ENCODE data around the gene ASIC2.
"Not testable (repeated sequence)": the region's sequence is repeated elsewhere in the genome, so short reads cannot be mapped to it uniquely, and the experiment has no call there.

DNA sequence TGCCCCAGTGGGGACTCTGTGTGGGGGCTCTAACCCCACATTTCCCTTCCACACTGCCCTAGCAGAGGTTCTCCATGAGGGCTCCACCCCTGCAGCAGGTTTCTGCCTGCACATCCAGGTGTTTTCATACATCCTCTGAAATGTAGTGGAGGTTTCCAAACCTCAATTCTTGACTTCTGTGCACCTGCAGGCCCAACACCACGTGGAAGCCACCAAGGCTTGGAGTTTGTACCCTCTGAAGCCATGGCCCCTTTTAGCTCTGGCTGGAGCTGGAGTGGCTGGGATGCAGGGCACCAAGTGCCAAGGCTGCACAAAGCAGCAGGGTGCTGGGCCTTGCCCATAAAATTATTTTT lies 305.7 kb downstream of the ASIC2 start:
- TF ChIP-seq, protein P1, sequence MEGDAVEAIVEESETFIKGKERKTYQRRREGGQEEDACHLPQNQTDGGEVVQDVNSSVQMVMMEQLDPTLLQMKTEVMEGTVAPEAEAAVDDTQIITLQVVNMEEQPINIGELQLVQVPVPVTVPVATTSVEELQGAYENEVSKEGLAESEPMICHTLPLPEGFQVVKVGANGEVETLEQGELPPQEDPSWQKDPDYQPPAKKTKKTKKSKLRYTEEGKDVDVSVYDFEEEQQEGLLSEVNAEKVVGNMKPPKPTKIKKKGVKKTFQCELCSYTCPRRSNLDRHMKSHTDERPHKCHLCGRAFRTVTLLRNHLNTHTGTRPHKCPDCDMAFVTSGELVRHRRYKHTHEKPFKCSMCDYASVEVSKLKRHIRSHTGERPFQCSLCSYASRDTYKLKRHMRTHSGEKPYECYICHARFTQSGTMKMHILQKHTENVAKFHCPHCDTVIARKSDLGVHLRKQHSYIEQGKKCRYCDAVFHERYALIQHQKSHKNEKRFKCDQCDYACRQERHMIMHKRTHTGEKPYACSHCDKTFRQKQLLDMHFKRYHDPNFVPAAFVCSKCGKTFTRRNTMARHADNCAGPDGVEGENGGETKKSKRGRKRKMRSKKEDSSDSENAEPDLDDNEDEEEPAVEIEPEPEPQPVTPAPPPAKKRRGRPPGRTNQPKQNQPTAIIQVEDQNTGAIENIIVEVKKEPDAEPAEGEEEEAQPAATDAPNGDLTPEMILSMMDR (IDR thresholded peaks at IDR 0.05; ENCODE audit: insufficient read depth, low read depth, low read length), result not testable (repeated sequence)
- not testable (repeated sequence) for TF ChIP-seq EZH2 (IDR thresholded peaks at IDR 0.05; ENCODE audit: insufficient read depth, low read length)

Measured in astrocyte (in vitro differentiated cells and primary cell).